DOHH2 (cell line): ENCODE results near the gene DUSP1.

Source experiments
- H3F3A ChIP-seq: fragments of 200-600 bp; sonication (generic), shearing (Covaris generic); 2 replicates; pipeline ENCODE4 v1.6.0; 2016; ENCODE audit warnings: antibody characterized with exemption, mild to moderate bottlenecking; ENCODE audit not compliant: control insufficient read depth, insufficient read depth
- H3K27ac ChIP-seq: fragments of 200-600 bp; sonication (generic); 2 replicates; pipeline ENCODE4 v1.5.1; 2014; ENCODE audit warnings: low read depth, mild to moderate bottlenecking, low read length, moderate library complexity
- H3K27me3 ChIP-seq: fragments of 200-600 bp; sonication (generic); 2 replicates; pipeline ENCODE4 v1.6.1; 2014; ENCODE audit warnings: mild to moderate bottlenecking, low read length, mixed read lengths; ENCODE audit not compliant: control insufficient read depth
- H3K36me3 ChIP-seq: fragments of 200-600 bp; sonication (generic); 2 replicates; pipeline ENCODE4 v1.6.1; 2014; ENCODE audit warnings: mild to moderate bottlenecking, low read length, moderate library complexity, mixed read lengths; ENCODE audit not compliant: control insufficient read depth
- H3K4me1 ChIP-seq: fragments of 200-600 bp; sonication (generic); 2 replicates; pipeline ENCODE4 v1.6.1; 2014; ENCODE audit warnings: mild to moderate bottlenecking, low read length, mixed read lengths; ENCODE audit not compliant: control insufficient read depth
- H3K4me2 ChIP-seq: fragments of 200-600 bp; sonication (generic); 2 replicates; pipeline ENCODE4 v1.6.0; 2014; ENCODE audit warnings: mild to moderate bottlenecking, low read length, moderate library complexity
- H3K4me3 ChIP-seq: fragments of 200-600 bp; sonication (generic); 2 replicates; pipeline ENCODE4 v1.5.1; 2014; ENCODE audit warnings: mild to moderate bottlenecking, low read length, mixed read lengths
- H3K79me2 ChIP-seq: fragments of 200-600 bp; sonication (generic); 2 replicates; pipeline ENCODE4 v1.6.1; 2014; ENCODE audit warnings: mild to moderate bottlenecking, low read length, mixed read lengths; ENCODE audit not compliant: control insufficient read depth
- H3K9me2 ChIP-seq: fragments of 200-600 bp; sonication (generic); replicated peaks from 2 replicates; pipeline ENCODE4 v1.6.1; 2014; ENCODE audit warnings: mild to moderate bottlenecking, low read length, mixed read lengths; ENCODE audit not compliant: control insufficient read depth
- H3K9me3 ChIP-seq: fragments of 200-600 bp; sonication (generic); 2 replicates; pipeline ENCODE4 v1.6.1; 2014; ENCODE audit warnings: antibody characterized with exemption, low read length, mixed read lengths; ENCODE audit not compliant: control insufficient read depth, insufficient read depth
- H4K20me1 ChIP-seq: fragments of 200-600 bp; sonication (generic); 2 replicates; pipeline ENCODE4 v1.6.0; 2014; ENCODE audit warnings: low read depth, mild to moderate bottlenecking, antibody characterized with exemption, low read length, moderate library complexity; ENCODE audit not compliant: control insufficient read depth, insufficient read depth
- EZH2phosphoT487 ChIP-seq: fragments of 200-600 bp; sonication (generic); IDR thresholded peaks from 2 replicates; pipeline ENCODE4 v1.6.1; 2017; ENCODE audit warnings: borderline replicate concordance, mild to moderate bottlenecking, antibody characterized with exemption, low read length, moderate library complexity, mixed read lengths
- TF ChIP-seq, protein P1 (sequence below): fragments of 200-600 bp; sonication (generic); IDR thresholded peaks from one replicate; pipeline ENCODE4 v1.5.1; 2014; ENCODE audit warnings: antibody characterized with exemption, mild to moderate bottlenecking, low read depth, low read length; ENCODE audit not compliant: poor library complexity, severe bottlenecking

The DUSP1 gene

DNA sequence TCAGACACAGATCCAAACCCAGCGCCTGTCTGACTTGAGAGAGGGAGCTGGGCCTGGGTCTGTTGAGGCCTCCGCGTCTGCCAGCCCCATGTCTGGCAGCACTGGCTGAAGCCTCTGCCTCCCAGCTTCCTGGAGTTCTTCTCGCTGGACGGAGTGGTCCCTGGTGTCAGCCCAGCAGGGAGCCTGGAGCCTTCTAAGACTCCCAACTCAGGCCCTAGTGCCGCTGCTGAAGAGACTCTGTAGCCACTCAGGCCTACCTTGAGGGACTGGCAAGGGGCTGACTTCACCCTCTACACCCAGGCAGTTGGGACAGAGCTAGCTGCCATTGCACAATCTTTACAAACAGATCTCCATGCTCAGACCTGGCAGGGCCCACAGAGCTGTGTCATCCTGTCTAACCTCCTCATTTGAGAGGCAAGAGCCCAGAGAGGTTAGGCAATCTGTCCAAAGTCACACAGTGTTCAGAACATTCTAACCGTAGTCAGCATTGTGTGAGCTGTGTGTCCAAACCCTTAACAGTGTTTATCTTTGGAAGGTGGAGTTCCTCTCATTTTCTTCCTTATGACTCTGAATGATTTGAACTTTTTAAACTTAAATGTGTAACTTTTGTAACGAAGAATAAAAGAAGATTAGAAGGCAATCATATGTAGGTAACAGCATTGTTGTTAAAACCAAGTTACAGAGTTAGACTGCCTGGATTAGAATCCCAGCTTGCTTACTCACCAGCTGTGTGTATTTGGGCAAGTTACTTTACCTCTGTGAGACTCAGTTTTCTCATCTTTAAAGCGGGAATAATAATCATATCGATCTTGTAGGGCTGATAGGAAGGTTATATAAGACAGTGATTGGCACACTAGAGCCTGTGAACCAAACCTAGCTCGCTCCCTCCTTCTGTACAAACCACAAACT is 4.6 kb upstream of the DUSP1 start:
- Histone ChIP-seq H3K9me2 (no peaks in the 10 kb centered on the region), H3K4me2 (no peak overlapping the region), H3K27me3 (no peaks in the 10 kb centered on the region), H3K36me3 (no peaks in the 10 kb centered on the region), H4K20me1 (no peaks in the 10 kb centered on the region), H3K27ac (no peak overlapping the region), H3K4me3 (no peak overlapping the region), H3K4me1 (peaks cover 19% of the 10 kb centered on the region), H3K9me3 (no peaks in the 10 kb centered on the region), H3K79me2 (no peaks in the 10 kb centered on the region), H3F3A (no peaks in the 10 kb centered on the region)
- TF ChIP-seq EZH2phosphoT487 = no peak
- TF ChIP-seq, protein P1, sequence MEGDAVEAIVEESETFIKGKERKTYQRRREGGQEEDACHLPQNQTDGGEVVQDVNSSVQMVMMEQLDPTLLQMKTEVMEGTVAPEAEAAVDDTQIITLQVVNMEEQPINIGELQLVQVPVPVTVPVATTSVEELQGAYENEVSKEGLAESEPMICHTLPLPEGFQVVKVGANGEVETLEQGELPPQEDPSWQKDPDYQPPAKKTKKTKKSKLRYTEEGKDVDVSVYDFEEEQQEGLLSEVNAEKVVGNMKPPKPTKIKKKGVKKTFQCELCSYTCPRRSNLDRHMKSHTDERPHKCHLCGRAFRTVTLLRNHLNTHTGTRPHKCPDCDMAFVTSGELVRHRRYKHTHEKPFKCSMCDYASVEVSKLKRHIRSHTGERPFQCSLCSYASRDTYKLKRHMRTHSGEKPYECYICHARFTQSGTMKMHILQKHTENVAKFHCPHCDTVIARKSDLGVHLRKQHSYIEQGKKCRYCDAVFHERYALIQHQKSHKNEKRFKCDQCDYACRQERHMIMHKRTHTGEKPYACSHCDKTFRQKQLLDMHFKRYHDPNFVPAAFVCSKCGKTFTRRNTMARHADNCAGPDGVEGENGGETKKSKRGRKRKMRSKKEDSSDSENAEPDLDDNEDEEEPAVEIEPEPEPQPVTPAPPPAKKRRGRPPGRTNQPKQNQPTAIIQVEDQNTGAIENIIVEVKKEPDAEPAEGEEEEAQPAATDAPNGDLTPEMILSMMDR = no peak

DNA sequence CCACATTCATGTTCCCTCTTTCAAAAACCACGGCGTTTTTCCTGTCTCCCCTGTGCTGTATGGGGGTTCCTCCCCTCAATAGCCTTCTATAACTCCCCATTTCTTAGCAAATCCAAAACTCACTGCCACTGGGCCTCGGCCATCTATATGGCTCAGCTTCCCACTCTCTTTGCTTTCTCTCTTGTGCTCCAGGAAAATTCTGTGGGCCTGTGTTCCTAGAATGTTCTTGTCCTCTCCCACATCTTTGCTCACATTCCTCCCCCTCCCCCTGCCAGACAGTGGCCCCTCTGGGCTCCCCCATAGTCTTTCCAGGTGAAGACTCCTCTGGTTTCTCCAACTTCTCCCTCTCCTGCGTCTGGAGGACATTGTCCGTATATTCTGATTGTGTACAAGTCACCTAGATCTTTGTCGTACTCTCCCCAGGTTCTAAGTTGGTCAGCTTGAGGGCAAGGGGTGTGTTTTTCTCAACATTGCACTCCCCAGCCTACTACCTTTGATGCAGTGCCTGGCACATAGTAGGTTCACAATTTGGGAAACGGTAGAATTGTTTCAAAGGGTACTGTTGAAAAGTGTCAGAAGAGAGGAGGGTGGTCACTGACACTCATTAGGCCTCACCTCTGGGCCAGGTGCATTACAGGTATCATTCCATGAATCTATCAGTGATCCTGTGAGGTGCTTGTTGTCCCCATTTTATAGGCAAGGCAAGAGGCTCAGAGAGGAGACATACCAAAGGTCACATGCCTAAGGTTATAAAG is 3.7 kb upstream of the DUSP1 start:
- H3K4me1 ChIP-seq = peaks cover 26% of the 10 kb centered on the region
- TF ChIP-seq EZH2phosphoT487 = no peak
- TF ChIP-seq, protein P1 = no peak
- H3K79me2 ChIP-seq = peaks cover 5% of the 10 kb centered on the region; the same call in 1 of the 2 replicates
- H3K4me2 ChIP-seq = no peak overlapping the region
- H3K9me2 ChIP-seq = no peaks in the 10 kb centered on the region
- H3K27me3 ChIP-seq = peaks cover 5% of the 10 kb centered on the region; the same call in 1 of the 2 replicates
- no peaks in the 10 kb centered on the region for H3F3A ChIP-seq
- H3K9me3 ChIP-seq = no peaks in the 10 kb centered on the region
- H3K36me3 ChIP-seq = no peaks in the 10 kb centered on the region
- H4K20me1 ChIP-seq = no peaks in the 10 kb centered on the region
- H3K4me3 ChIP-seq = no peak overlapping the region
- H3K27ac ChIP-seq = no peak overlapping the region

DNA sequence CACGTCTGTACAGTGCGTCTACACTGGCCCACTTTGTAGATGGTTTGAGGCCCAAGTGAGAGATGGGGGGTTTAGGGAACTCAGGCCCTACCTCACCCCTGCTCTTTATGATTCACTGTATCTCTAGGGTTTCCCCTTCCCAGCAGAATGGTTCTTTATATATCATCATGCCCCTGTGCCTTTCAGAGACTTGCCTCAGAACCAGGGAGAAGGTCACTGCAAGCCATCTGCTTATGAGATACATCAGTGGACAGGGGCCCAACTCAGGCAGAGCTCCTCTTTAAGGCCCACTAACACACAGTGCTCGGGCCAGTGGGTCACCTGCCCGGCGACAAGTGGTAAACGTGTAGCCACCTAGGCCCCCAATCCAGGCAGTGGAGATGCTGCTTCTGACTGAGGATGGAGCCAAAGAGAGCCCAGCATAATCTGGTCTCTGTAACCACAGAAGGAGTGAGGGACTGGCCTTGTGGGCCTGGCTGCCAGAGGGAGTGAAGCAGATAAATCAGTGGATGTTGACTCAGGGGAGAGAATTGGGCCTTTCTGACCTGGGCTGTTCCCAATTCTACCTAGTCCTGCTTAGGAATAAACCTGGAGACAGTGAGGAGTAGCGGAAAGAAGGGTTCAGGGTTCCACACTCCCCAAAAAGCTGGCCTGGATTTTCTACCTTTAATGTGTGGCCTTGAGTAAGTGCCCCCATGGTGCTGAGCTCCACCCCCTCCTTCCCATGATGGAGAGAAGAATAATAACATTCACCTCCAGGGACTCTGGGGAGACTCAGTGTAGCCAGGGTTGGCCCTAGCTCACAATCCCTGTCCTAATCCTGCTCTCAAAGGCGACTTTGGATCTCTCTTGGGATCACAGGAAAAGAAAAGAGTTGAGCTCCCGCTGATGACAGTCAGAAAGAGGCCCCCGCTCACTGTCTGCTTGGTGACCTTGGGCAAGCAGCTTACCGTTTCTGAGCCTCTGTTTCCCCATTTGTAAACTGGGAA is 2.8 kb upstream of the DUSP1 start:
- Histone ChIP-seq H3K27ac (no peak overlapping the region), H3K9me3 (no peaks in the 10 kb centered on the region), H3K27me3 (peaks cover 5% of the 10 kb centered on the region; the same call in 1 of the 2 replicates), H3K4me3 (no peak overlapping the region), H4K20me1 (no peaks in the 10 kb centered on the region), H3K9me2 (no peaks in the 10 kb centered on the region), H3K79me2 (peaks cover 5% of the 10 kb centered on the region; the same call in 1 of the 2 replicates), H3K4me2 (no peak overlapping the region), H3K4me1 (peaks cover 26% of the 10 kb centered on the region), H3K36me3 (peaks cover 4% of the 10 kb centered on the region; the same call in 1 of the 2 replicates), H3F3A (no peaks in the 10 kb centered on the region)
- TF ChIP-seq EZH2phosphoT487 = no peak
- TF ChIP-seq, protein P1 = no peak
